Measurements from ENCODE around the gene ANO7. TPM values are rescaled to one million over a fixed set of nuclear protein-coding genes. Genes with fewer than 3 reads are reported as not detected.

The ANO7 gene
- total and polyA plus RNA-seq, 2 of the 13 experiments (the other 11 are each of a cell fraction or from before 2014, with no cell fraction given): 4.1 to 4.9 TPM

GRCh38 chr2:241180495-241180894 is 8.0 kb upstream of the ANO7 start (continued):
- TF ChIP-seq ZNF280D (CRISPR knock-in tag; IDR thresholded peaks at IDR 0.05): no peak
- TF ChIP-seq ZNF414 (CRISPR knock-in tag; IDR thresholded peaks at IDR 0.05): no peak
- no peak for TF ChIP-seq WIZ (CRISPR knock-in tag; IDR thresholded peaks at IDR 0.05)
- TF ChIP-seq ZNF510 (CRISPR knock-in tag; IDR thresholded peaks at IDR 0.05; ENCODE audit: low read depth): no peak
- TF ChIP-seq ZNF3 (CRISPR knock-in tag; IDR thresholded peaks at IDR 0.05): no peak
- TF ChIP-seq ZNF225 (CRISPR knock-in tag; IDR thresholded peaks at IDR 0.05): no peak

- Histone ChIP-seq H3K27me3 (ENCODE audit: control insufficient read depth in 1 of 2, insufficient read depth in 2 of 2, low read length in 2 of 2) (no peaks in the 10 kb centered on the region; a peak in 1 of 5 replicates), H3K4me2 (ENCODE audit: low read depth, low read length) (no peak overlapping the region), H3K36me3 (replicated peaks in 1 of 2; ENCODE audit: control insufficient read depth in 1 of 2, insufficient read depth in 2 of 2, low read length in 2 of 2) (peaks cover 4 to 26% of the 10 kb centered on the region in 2 experiments; a peak in 4 of 5 replicates), H3K9me3 (ENCODE audit: low read length) (no peaks in the 10 kb centered on the region), H3K4me3 (replicated peaks in 1 of 3; ENCODE audit: insufficient read depth in 1 of 3, low read depth in 2 of 3, low read length in 3 of 3) (no peak overlapping the region), H3K79me2 (ENCODE audit: insufficient read depth, low read length) (no peaks in the 10 kb centered on the region), H2AFZ (ENCODE audit: low read length) (no peak overlapping the region), H3K27ac (ENCODE audit: extremely low read length, insufficient read depth, low read length) (no peak overlapping the region), H3K9ac (ENCODE audit: insufficient read depth, low read depth, low read length) (no peak overlapping the region), H4K20me1 (ENCODE audit: insufficient read depth, low read length) (no peaks in the 10 kb centered on the region), H3K4me1 (ENCODE audit: insufficient read depth, low read length) (no peaks in the 10 kb centered on the region)
- DNase-seq (ENCODE audit: low spot score) (no peak), ATAC-seq (no peak), FAIRE-seq (no peak)
- 98% methylated on average over 3 of the region's 3 CpGs for WGBS (ENCODE audit: low lambda C conversion rate)
- in situ Hi-C loops (cut with HindIII; ENCODE audit: extremely low pct_ligation_motif_present, low pct_unique_long_range_greater_than_20kb) (no loop called here), intact Hi-C loops (cut with micrococcal nuclease; ENCODE audit: unreplicated experiment) (no loop called here)
- no TSS peak for BruUV-seq (replicated peaks)
- CTCF ChIA-PET (ENCODE audit: low intra/inter-chr PET ratio, low total read pairs): no interaction called here
- no peak for TF ChIP-seq STAT5B (CRISPR knock-in tag; IDR thresholded peaks at IDR 0.05)
- POLR2A ChIA-PET: no interaction called here
Measured at GRCh38 chr2:241182126-241182525, 6.4 kb upstream of the ANO7 start.
